Activated CD8-positive, alpha-beta memory T cell treated with anti-CD3 and anti-CD28 coated beads for 36 hours (primary cell): ENCODE results near the gene PEAK1. TPM values are rescaled to one million over a fixed set of nuclear protein-coding genes. Genes with fewer than 3 reads are reported as not detected.

Experiments
- CTCF ChIA-PET: fragments of 350-600 bp; sonication (Branson Sonifier 250); formaldehyde crosslinking; loops from one replicate; lab custom pipeline; 2021; ENCODE audit warnings: antibody characterized with exemption; lab: Charles Lee
- POLR2A ChIA-PET: fragments of 350-600 bp; sonication (Branson Sonifier 250); formaldehyde crosslinking; loops from one replicate; lab custom pipeline; 2021; ENCODE audit warnings: antibody characterized with exemption; lab: Charles Lee
- total RNA-seq, 2 experiments: library from RNA; stranded (reverse); gene quantifications; one replicate each; pipeline ENCODE4 v1.2.3, GENCODE V29; 2021

The PEAK1 gene
- total RNA-seq, 2 experiments from 2014 or later: 27.8 to 30.5 TPM

- POLR2A ChIA-PET: interaction anchor here (0.6 to 1.0 kb wide), 2 partner anchors 73 to 82 kb away, joined by 3 read pairs; no protein-coding TSS in a partner anchor
- CTCF ChIA-PET: interaction anchor here (0.7 to 1.0 kb wide), 2 partner anchors 57 to 472 kb away, joined by 3 read pairs; no protein-coding TSS in a partner anchor
Observed at GRCh38 chr15:77070495-77071304, 349.2 kb downstream of the PEAK1 start, which contains the start of gene TSPAN3. TSS of gene TSPAN3 (minus strand) at chr15:77071109. CDS start at chr15:77070954, 155 bp downstream.

- POLR2A ChIA-PET: no interaction called here
- CTCF ChIA-PET: no interaction called here
Observed at GRCh38 chr15:77070180-77070494, 349.8 kb downstream of the PEAK1 start.

GRCh38 chr15:77069521-77070121 is 350.3 kb downstream of the PEAK1 start:
- ChIA-PET CTCF (interaction anchor here (1.7 kb wide), 1 partner anchor 24 kb away, joined by 4 read pairs; no protein-coding TSS in a partner anchor), POLR2A (no interaction called here)

- CTCF ChIA-PET: interaction anchor here (0.7 to 1.7 kb wide), 2 partner anchors 12 to 23 kb away, joined by 3 to 4 read pairs; no protein-coding TSS in a partner anchor
- POLR2A ChIA-PET: no interaction called here
Observed at GRCh38 chr15:77068633-77069032, 351.3 kb downstream of the PEAK1 start.

- ChIA-PET POLR2A (no interaction called here), CTCF (interaction anchor here (0.7 to 1.7 kb wide), 2 partner anchors 11 to 23 kb away, joined by 3 to 4 read pairs; no protein-coding TSS in a partner anchor)
Observed at GRCh38 chr15:77067691-77068367, 352.1 kb downstream of the PEAK1 start.

- ChIA-PET POLR2A (no interaction called here), CTCF (interaction anchor here (0.8 to 1.4 kb wide), 2 partner anchors 9 to 17 kb away, joined by 4 read pairs; no protein-coding TSS in a partner anchor)
Observed at GRCh38 chr15:77066971-77067690, 352.8 kb downstream of the PEAK1 start.

GRCh38 chr15:77064539-77065308 is 355.2 kb downstream of the PEAK1 start:
- CTCF ChIA-PET: no interaction called here
- POLR2A ChIA-PET: no interaction called here

- ChIA-PET CTCF (no interaction called here), POLR2A (no interaction called here)
Observed at GRCh38 chr15:77064063-77064462, 355.8 kb downstream of the PEAK1 start.

GRCh38 chr15:77063249-77063648 is 356.7 kb downstream of the PEAK1 start:
- POLR2A ChIA-PET: no interaction called here
- CTCF ChIA-PET: no interaction called here

- POLR2A ChIA-PET: no interaction called here
Observed at GRCh38 chr15:77060546-77060945, 359.4 kb downstream of the PEAK1 start.

GRCh38 chr15:77059786-77060361 is 360.0 kb downstream of the PEAK1 start:
- CTCF ChIA-PET: interaction anchor here (1.5 kb wide), 1 partner anchor 86 kb away, joined by 4 read pairs; no protein-coding TSS in a partner anchor
- POLR2A ChIA-PET: no interaction called here

More at GRCh38 chr15:77060546-77060945, 359.4 kb downstream of the PEAK1 start:
- CTCF ChIA-PET: interaction anchor here (0.6 to 1.5 kb wide), 4 partner anchors 14 to 1068 kb away, joined by 3 to 4 read pairs (median 4); no protein-coding TSS in a partner anchor

GRCh38 chr15:77058468-77058867 is 361.4 kb downstream of the PEAK1 start:
- POLR2A ChIA-PET: interaction anchor here (0.6 kb wide), 1 partner anchor 756 kb away, joined by 3 read pairs; no protein-coding TSS in a partner anchor
- CTCF ChIA-PET: interaction anchor here (0.9 to 1.7 kb wide), 2 partner anchors 8 to 85 kb away, joined by 3 to 4 read pairs; no protein-coding TSS in a partner anchor

GRCh38 chr15:77057685-77058084 is 362.2 kb downstream of the PEAK1 start:
- ChIA-PET CTCF (interaction anchor here (1.7 kb wide), 1 partner anchor 9 kb away, joined by 4 read pairs; no protein-coding TSS in a partner anchor), POLR2A (no interaction called here)

GRCh38 chr15:77057072-77057471 is 362.8 kb downstream of the PEAK1 start:
- POLR2A ChIA-PET: no interaction called here

GRCh38 chr15:77053709-77054108 is 366.2 kb downstream of the PEAK1 start:
- ChIA-PET CTCF (no interaction called here), POLR2A (no interaction called here)

More at GRCh38 chr15:77057072-77057471, 362.8 kb downstream of the PEAK1 start:
- CTCF ChIA-PET: interaction anchor here (1.0 to 1.7 kb wide), 2 partner anchors 9 to 11 kb away, joined by 3 to 4 read pairs; no protein-coding TSS in a partner anchor

- ChIA-PET POLR2A (interaction anchor here (1.8 kb wide), 1 partner anchor 9 kb away, joined by 5 read pairs; no protein-coding TSS in a partner anchor), CTCF (interaction anchor here (1.4 kb wide), 1 partner anchor 19 kb away, joined by 4 read pairs; no protein-coding TSS in a partner anchor)
Observed at GRCh38 chr15:77052556-77052955, 367.3 kb downstream of the PEAK1 start.
